Panc1 (cell line): ENCODE measurements around the gene CSKMT. TPM values are rescaled to one million over a fixed set of nuclear protein-coding genes. Genes with fewer than 3 reads are reported as not detected.
"Not testable (repeated sequence)": the region's sequence is repeated elsewhere in the genome, so short reads cannot be mapped to it uniquely, and the experiment has no call there.

Experiments used
- ATAC-seq: fragments of 200-7000 bp; cut with Tn5 transposase; 2 replicates; pipeline ENCODE4 v1.9.1; 2020; ENCODE audit warnings: mild to moderate bottlenecking, moderate library complexity
- BruUV-seq: library from RNA; stranded (reverse); fragments of 400-500 nt; replicated peaks from 2 replicates; lab custom pipeline; 2021; lab: Mats Ljungman, UMichigan
- CTCF ChIA-PET: fragments of 300-600 bp; sonication (Branson Sonifier 250); formaldehyde crosslinking; loops from one replicate; lab custom pipeline; 2022; ENCODE audit warnings: antibody characterized with exemption; lab: Charles Lee
- POLR2A ChIA-PET: fragments of 300-600 bp; sonication (Branson Sonifier 250); formaldehyde crosslinking; loops from one replicate; lab custom pipeline; 2022; ENCODE audit warnings: antibody characterized with exemption; lab: Charles Lee
- DNase-seq: peaks from one replicate; pipeline ENCODE4 v3.0.0-alpha.2; 2010; ENCODE audit warnings: low read depth, low spot score
- H3K27ac ChIP-seq: 2 replicates; pipeline ENCODE4 v1.5.1; 2011; ENCODE audit warnings: mild to moderate bottlenecking, low read length, inconsistent platforms
- H3K27me3 ChIP-seq: fragments of 200-500 bp; sonication (Bioruptor generic); 2 replicates; pipeline ENCODE4 v1.6.0; 2014; ENCODE audit warnings: low read length, inconsistent platforms; ENCODE audit not compliant: control insufficient read depth, insufficient read depth
- H3K36me3 ChIP-seq: fragments of 200-500 bp; sonication (Bioruptor generic); 2 replicates; pipeline ENCODE4 v1.5.1; 2014; ENCODE audit warnings: inconsistent platforms, mild to moderate bottlenecking, low read length, moderate library complexity; ENCODE audit not compliant: control insufficient read depth, insufficient read depth
- H3K4me1 ChIP-seq: 2 replicates; pipeline ENCODE4 v1.5.1; 2011; ENCODE audit warnings: inconsistent platforms, mild to moderate bottlenecking, low read length, moderate library complexity; ENCODE audit not compliant: control insufficient read depth, insufficient read depth
- H3K4me3 ChIP-seq, 2 experiments: 2 replicates each; pipeline ENCODE4 v1.5.1; 2011 to 2012; ENCODE audit warnings: low read depth in 2 of 2, low read length in 2 of 2, mild to moderate bottlenecking in 2 of 2, inconsistent platforms in 1 of 2, moderate library complexity in 1 of 2
- H3K9me3 ChIP-seq: fragments of 200-500 bp; sonication (Bioruptor generic); 2 replicates; pipeline ENCODE4 v1.5.1; 2014; ENCODE audit warnings: low read depth, mild to moderate bottlenecking, inconsistent platforms, low read length, moderate library complexity; ENCODE audit not compliant: control insufficient read depth, insufficient read depth
- POLR2AphosphoS5 ChIP-seq: IDR thresholded peaks from 2 replicates; pipeline ENCODE4 v1.6.1; 2012; ENCODE audit warnings: mild to moderate bottlenecking, low read depth, low read length, moderate library complexity
- in situ Hi-C: cut with HindIII; loops from 2 replicates; pipeline ENCODE4 v1.10.0; 2016; ENCODE audit warnings: low sequenced_read_pairs, low pct_unique_long_range_greater_than_20kb
- intact Hi-C: fragments of 100-400 bp; cut with micrococcal nuclease; formaldehyde crosslinking; loops from one replicate; pipeline ENCODE4 v1.10.0; 2022; ENCODE audit not compliant: unreplicated experiment
- total RNA-seq: library from RNA; stranded (reverse); gene quantifications from one replicate; pipeline ENCODE4 v1.2.1, GENCODE V29; 2021; ENCODE audit not compliant: unreplicated experiment
- TF ChIP-seq, protein P1 (sequence below): fragments of 450-650 bp; IDR thresholded peaks from 2 replicates; pipeline ENCODE4 v1.5.1; 2017; ENCODE audit warnings: mild to moderate bottlenecking

Gene CSKMT
- total RNA-seq, 1 experiment from 2014 or later, result 36.9 TPM

DNA sequence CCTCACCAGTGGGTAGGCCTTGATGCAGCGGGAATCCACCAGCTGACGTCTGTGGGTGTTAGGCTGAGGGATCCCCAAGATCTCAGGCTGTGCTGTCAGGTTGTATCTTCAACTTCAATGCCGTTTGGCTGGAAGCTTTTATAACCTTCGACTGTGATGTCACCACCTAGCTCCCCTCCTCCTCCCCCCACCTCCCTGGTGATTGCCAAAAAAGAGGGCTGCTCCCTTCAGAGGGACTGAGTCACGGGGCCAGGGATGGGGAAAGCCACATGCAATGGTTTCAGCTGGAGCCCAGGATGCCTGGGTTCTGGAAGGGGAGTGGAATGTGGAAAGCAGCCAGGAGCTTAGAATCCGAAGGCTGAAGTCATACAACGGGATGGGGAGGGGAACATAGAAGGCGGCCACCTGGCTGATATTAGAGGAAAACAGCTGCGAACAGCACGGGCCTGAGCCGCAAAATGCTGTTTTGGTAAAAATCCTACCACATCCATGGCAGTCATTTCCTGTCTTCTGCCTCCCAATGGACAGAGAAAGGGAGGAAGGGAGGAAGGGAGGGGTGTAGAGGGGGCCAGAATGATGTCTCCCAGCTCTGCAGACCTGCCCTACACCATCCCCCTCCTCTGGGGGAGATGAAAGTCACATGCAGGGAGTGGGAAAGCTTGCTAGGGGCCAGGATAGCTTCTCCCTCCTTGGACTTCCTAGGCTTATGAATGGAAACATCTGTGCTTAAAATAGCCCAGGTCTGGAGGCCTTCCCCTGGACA, 24.5 kb downstream of the CSKMT start, which contains the start of gene LRRN4CL:
LRRN4CL (minus strand) TSS at position 110 of the 763 bp plus-strand sequence. CDS start 1,022 bp downstream, outside the sequence.
- in situ Hi-C loops, result no loop called here
- H3K4me1 ChIP-seq, result no peaks in the 10 kb centered on the region
- no peak within 1 kb of the TSS for H3K4me3 ChIP-seq
- ChIA-PET POLR2A (no interaction called here), CTCF (no interaction called here)
- no peak; the same call in 1 of the 2 replicates for ATAC-seq
- no TSS peak for BruUV-seq
- no peaks in the 10 kb centered on the region for H3K27me3 ChIP-seq
- intact Hi-C loops, result no loop called here
- no peak within 1 kb of the TSS for H3K27ac ChIP-seq
- TF ChIP-seq, protein P1, sequence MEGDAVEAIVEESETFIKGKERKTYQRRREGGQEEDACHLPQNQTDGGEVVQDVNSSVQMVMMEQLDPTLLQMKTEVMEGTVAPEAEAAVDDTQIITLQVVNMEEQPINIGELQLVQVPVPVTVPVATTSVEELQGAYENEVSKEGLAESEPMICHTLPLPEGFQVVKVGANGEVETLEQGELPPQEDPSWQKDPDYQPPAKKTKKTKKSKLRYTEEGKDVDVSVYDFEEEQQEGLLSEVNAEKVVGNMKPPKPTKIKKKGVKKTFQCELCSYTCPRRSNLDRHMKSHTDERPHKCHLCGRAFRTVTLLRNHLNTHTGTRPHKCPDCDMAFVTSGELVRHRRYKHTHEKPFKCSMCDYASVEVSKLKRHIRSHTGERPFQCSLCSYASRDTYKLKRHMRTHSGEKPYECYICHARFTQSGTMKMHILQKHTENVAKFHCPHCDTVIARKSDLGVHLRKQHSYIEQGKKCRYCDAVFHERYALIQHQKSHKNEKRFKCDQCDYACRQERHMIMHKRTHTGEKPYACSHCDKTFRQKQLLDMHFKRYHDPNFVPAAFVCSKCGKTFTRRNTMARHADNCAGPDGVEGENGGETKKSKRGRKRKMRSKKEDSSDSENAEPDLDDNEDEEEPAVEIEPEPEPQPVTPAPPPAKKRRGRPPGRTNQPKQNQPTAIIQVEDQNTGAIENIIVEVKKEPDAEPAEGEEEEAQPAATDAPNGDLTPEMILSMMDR, result no peak
- DNase-seq, result no peak
- no peaks in the 10 kb centered on the region for H3K36me3 ChIP-seq
- H3K9me3 ChIP-seq, result no peaks in the 10 kb centered on the region

DNA sequence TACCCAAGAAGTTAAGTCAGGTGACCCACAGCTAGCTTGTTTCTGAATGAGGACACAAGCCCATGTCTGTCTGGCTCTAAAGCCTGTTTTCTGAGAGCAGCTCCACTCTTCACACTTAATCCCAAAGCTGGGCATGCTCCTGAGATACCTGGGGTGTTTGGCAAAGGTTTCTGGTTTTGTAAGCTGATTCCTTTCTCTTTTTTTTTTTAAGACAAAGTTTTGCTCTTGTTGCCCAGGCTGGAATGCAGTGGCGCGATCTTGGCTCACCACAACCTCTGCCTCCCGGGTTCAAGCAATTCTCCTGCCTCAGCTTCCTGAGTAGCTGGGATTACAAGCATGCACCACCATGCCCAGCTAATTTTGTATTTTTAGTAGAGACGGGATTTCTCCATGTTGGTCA, 28.5 kb downstream of the CSKMT start:
- DNase-seq, H3K9me3 ChIP-seq, in situ Hi-C loops, intact Hi-C loops, H3K4me3 ChIP-seq, H3K36me3 ChIP-seq, H3K27me3 ChIP-seq, H3K4me1 ChIP-seq, POLR2A ChIA-PET, BruUV-seq, H3K27ac ChIP-seq, ATAC-seq: not testable (repeated sequence)
- CTCF ChIA-PET, result interaction anchor here (0.7 kb wide), 1 partner anchor 16 kb away, joined by 4 read pairs; no protein-coding TSS in a partner anchor

DNA sequence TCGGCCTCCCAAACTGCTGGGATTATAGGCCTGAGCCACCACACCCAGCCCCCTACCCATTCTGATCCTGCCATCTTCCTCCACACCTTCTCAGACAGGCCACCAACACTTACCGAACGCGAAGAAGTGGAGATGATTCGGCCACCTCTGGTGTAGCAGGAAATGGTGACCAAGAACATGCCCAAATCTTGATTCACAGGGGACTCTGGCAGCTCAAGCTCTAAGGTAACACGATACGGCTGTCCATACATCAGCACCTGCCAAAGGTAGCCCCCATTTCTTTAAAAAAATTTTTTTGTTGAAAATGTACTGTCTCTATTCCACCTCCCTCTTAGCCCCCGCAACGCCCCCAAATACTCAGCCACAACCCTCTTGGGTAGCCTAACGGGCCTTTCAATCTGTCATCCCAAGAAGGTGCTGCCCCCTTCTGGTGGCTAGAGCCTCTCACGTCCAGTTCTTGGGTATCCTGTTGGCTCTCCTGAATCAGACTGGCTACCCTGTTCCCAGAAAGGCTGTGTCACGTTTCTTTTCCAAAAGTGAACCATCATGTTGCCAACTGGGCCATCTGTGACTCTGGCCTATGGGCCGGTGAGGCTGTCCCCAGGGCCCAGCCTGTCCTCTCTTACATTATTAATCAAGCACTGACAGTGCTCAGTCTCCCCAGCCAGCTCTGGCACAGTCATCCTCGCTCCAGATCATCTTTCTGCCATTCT, 29.5 kb downstream of the CSKMT start:
- no peaks in the 10 kb centered on the region for H3K36me3 ChIP-seq
- no peak overlapping the region for H3K4me3 ChIP-seq
- TF ChIP-seq POLR2AphosphoS5, result no peak
- TF ChIP-seq, protein P1, result peak; percentile 90
- ATAC-seq, result peak; percentile 85
- H3K27ac ChIP-seq, result no peak overlapping the region
- in situ Hi-C loops (no loop called here), intact Hi-C loops (no loop called here)
- H3K27me3 ChIP-seq, result no peaks in the 10 kb centered on the region
- H3K4me1 ChIP-seq, result no peaks in the 10 kb centered on the region
- ChIA-PET CTCF (interaction anchor here (0.7 kb wide), 1 partner anchor 76 kb away, joined by 6 read pairs; no protein-coding TSS in a partner anchor), POLR2A (interaction anchor here (0.6 kb wide), 1 partner anchor 136 kb away, joined by 3 read pairs; no protein-coding TSS in a partner anchor)
- DNase-seq, result peak; percentile 46
- no TSS peak for BruUV-seq
- H3K9me3 ChIP-seq, result no peaks in the 10 kb centered on the region
